Measurements from ENCODE around the gene FAHD2B. TPM values are rescaled to one million over a fixed set of nuclear protein-coding genes. Genes with fewer than 3 reads are reported as not detected.
A peak's percentile ranks its signal among the peaks of the same experiment; 100 is the strongest.
"Not testable (repeated sequence)": the region's sequence is repeated elsewhere in the genome, so short reads cannot be mapped to it uniquely, and the experiment has no call there.

Gene FAHD2B, protein sequence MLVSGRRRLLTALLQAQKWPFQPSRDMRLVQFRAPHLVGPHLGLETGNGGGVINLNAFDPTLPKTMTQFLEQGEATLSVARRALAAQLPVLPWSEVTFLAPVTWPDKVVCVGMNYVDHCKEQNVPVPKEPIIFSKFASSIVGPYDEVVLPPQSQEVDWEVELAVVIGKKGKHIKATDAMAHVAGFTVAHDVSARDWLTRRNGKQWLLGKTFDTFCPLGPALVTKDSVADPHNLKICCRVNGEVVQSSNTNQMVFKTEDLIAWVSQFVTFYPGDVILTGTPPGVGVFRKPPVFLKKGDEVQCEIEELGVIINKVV
- 3.2 and 6.1 TPM in 2 replicates for total RNA-seq (2014; rRNA removed; shearing (Covaris generic))

DNA sequence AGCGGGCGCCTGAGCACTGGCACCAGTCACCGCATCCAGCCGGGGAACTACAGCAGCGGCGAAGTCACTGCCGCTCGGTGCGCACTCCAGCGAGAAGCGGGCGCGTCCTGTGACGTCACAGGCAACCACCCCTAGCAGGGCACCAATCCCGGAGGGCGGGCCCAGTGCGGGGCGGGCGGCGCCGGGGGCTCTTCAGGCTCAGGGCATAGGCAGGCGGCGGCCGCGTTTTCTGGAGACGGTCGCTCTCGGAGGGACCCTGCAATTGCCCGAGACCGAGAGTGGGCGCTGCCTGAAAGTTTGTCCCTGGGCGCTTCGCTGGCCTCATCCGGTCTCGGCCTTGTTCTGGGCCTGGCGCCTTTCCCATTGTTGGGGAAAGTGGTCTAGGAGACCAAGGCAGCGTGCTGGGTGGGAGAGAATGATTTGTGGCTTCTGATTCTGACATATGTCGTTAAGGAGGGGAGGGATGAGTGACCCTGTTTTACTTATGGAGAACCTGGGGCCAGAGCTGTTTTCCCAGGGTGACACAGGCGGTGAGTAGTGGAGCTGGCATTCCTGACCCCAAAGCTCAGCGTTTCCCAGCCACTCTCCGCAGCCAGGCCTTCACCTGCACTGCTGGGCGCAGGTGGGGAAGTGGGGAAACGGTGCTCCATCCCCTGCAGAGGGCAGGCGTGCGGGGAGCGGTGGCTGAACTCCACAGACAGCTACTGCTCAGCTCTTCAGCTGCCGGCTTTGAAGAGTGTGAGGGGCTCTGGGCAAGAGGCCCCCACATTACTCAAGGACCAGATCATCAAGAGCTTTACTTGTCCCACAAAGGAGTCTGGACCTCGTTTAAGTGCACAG is at the start of gene FAHD2B:
Gene FAHD2B, minus strand, starts transcription at position 111 of the 840 bp plus-strand sequence. CDS start 3,176 bp downstream, outside the sequence.
- DNase-seq (ENCODE audit: low spot score), result peak; percentile 35

DNA sequence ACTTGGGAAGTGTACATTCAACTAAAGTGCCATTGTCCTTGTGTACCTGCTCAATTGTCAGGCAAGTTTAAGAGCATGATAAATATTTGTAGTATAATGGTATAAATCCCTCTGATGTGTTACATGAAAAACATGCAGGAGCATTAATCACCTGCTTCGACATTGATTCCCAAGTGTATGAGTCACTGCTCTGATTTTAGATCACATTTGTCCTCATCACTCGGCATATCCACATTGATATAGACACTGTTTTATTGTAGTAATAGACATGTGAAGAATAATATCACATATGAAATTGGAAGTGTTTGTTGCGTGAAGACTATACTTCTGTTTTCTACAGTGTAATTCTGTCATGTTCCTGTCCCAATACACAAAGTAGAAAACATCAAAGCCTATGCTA is 49.3 kb upstream of the FAHD2B start:
- not testable (repeated sequence) for DNase-seq (ENCODE audit: low spot score)

DNA sequence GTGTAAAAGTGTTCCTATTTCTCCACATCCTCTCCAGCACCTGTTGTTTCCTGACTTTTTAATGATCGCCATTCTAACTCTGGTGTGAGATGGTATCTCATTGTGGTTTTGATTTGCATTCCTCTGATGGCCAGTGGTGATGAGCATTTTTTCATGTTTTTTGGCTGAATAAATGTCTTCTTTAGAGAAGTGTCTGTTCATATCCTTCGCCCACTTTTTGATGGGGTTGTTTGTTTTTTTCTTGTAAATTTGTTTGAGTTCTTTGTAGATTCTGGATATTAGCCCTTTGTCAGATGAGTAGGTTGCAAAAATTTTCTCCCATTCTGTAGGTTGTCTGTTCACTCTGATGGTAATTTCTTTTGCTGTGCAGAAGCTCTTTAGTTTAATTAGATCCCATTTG is 34.4 kb upstream of the FAHD2B start:
- DNase-seq (ENCODE audit: low spot score), result not testable (repeated sequence)

DNA sequence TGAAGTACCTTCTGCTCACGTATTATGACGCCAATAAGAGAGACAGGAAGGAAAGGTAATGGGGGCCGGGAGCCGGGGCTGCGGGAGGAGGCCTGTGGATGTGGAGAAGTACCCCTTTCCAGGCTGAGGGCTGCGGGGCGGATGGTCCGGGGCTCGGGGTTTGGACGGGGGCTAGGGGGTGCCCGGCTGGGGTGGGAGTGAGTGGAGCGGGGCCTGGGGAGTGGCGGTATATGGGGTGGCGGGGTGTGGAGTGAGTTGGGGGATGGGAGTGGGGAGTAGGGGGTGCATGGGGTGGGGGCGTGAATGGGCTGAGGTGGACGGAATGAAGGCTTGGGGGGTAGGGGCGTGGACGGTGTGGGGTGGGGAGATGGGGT is 19.2 kb upstream of the FAHD2B start:
- not testable (repeated sequence) for DNase-seq (ENCODE audit: low spot score)

DNA sequence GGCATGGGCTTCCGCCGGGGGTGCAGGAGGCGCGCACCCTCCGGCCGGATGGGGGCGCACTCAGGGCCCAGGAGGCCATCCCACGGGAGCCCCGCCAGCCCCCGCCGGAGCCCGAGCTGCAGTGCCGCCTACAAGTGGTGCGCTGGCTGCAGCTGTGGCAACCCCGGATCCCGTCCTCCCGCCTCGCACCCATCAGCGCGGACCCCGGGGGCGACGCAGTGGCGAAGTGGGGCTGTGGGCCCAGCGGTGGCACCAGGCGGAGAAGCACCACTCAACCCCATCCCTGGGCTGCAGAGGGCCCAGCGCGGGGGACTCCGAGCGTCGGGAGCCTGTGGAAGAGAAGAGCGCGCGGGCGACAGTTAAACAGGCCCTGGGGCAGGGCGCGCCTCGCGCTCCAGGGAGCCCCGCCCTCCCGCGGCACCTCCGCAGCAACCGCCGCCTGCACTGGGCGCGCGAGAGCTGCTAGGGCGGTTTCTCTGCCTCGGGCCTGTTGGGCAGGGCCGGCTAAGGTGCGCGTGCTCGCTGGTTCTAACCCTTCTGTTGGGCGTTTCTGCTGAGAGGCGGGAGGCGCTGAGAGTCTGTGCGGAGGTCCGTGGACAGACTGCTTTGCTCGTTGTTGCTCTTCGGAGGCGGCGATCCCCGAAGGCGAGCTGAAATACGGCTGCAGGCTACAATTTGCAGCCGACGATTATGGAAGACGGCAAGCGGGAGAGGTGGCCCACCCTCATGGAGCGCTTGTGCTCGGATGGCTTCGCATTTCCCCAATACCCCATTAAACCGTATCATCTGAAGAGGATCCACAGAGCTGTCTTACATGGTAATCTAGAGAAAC is 18.6 kb upstream of the FAHD2B start, which contains the start of gene ANKRD36:
Gene ANKRD36, plus strand, starts transcription at position 104 of the 832 bp plus-strand sequence. Its CDS starts 587 bp downstream, at position 691.
- peak; percentile 69 for DNase-seq (ENCODE audit: low spot score)

DNA sequence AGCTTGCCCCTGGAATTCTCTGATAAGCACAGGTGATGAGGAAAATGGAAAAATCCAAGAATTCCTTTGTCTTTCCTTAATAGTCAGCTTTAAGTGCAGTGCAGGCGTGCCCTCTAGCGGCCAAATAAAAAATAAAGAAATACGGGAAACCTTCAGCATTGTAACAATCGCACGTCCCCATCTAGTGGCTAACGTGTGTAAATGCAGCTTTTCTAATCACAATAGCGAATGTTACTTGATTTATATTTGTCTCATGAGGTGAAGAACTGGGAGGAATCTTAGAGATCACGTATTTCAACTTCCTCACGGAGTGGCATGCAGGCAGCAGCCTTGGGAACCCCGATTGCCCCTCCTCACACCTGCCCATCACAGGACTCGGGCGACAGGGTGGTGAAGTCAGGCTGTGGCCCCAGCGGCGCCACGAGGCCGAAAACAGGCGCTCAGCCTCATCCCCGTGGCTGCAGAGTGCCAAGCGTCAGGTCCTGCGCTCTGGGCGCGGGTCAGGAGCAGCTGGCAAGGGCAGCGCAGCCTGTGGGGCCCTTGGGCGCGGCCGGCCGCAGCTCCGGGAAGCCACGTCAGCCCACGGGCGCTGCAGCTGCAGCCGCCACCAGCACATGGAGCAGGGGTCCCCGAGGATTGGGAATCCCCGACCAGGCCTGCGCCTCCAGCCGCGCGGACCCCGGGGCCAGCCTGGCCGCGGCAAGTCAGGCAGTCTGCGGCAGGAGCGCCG is 17.8 kb upstream of the FAHD2B start:
- peak; percentile 21 for DNase-seq (ENCODE audit: low spot score)

DNA sequence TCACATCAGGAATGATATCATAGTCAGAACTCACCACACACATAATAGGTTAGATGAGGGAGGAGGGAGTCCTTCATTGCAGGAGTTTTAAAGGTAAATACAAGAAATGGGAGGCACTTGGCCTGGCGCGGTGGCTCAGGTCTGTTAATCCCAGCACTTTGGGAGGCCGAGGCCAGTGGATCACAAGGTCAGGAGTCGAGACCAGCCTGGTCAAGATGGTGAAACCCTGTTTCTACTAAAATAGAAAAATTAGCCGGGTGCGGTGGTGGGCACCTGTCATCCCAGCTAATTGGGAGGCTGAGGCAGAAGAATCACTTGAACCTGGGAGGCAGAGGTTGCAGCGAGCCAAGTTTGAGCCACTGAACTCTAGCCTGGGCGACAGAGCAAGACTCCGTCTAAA is 16.6 kb upstream of the FAHD2B start:
- DNase-seq (ENCODE audit: low spot score), result not testable (repeated sequence)

DNA sequence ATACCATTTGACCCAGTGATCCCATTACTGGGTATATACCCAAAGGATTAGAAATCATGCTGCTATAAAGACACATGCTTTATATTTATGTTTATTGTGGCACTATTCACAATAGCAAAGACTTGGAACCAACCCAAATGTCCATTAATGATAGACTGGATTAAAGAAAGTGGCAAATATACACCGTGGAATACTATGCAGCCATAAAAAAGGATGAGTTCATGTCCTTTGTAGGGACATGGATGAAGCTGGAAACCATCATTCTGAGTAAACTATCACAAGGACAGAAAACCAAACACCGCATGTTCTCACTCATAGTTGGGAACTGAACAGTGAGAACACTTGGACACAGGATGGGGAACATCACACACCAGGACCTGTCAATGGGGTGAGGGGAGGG is 12.2 kb upstream of the FAHD2B start:
- not testable (repeated sequence) for DNase-seq (ENCODE audit: low spot score)

DNA sequence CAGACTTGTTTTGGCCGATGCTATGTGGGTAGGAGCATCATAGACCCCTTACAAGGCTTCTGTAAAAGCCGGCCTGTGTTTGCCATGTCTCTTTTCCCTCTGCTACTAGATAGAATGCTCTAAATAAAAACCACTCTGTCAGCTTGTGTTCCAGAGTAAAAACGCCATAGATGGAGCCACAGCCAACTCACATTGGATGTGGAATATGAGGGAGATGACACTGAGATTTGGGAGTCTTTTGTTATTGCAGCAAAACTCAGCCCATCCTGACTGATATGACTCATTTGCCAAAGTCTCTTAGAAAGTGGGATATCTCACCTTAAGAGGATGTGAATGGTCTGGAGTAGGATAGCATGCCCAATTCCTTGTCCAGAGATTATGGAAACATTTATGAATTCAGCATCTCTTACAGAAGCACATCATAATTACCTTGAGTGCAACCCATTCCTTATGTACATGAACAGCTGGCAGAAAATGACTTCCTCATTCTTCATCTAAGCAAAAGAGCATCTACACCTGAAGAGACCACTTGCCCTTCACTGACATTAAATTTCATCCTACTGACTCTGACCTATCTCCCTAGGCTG is 4.2 kb upstream of the FAHD2B start:
- DNase-seq (ENCODE audit: low spot score), result not testable (repeated sequence)

DNA sequence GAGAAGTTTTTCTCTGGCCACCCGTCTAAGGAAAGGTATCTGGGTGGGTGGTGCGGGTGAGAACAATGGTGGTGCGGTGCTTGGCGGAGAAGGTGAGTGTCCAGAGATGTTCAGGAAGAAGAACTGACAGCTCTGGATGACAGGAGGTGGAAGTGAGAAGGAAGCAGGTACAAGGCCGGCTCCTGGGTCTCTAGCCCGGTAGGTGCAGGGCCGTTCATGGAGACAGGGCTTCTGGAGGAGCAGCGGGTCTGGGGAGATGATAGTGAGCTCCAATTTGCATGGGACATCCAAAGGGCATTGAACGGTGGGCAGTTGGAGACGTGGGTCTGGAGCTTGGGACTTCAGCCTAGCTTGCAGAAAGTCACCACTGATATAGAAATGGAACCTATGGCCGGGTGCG is 979 bp upstream of the FAHD2B start:
- no peak for DNase-seq (ENCODE audit: low spot score)

DNA sequence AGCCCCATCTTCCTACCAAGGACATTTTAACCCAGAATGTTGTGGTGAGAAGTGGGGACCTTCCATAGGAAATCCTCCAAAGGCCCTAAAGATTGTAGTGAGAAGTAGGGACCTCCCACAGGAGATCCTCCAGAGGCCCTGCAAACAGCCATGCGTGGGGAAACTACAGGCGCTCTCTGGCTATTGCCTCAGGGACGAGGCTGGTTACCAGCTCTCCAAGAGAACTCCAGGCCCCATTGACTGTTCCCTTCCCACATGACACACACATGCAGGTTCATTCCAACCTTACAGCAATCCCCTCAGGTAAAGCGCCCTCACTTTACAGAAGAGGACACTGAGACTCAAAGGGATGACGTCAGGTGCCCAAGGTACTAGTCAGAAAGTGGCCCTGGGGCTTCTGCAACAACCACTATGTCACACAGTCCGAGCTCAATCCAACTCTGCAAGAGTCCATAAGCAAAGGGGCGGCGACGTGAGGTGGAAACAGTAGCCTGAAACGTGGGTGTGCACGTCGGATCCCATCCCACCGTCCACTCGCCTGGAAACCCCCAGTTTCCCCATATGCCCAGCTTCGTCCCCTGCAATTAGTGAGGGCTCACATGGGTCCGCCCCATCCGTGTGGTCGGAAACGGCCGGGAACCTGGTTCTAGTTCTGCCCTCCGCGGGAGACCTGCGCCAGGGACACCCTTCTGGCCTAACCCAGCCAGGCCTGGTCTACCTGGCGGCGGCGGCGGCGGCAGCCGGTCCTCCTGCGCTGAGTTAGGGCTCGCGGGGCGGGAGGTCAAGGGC is 505 bp downstream of the FAHD2B start:
- not testable (repeated sequence) for DNase-seq (ENCODE audit: low spot score)

DNA sequence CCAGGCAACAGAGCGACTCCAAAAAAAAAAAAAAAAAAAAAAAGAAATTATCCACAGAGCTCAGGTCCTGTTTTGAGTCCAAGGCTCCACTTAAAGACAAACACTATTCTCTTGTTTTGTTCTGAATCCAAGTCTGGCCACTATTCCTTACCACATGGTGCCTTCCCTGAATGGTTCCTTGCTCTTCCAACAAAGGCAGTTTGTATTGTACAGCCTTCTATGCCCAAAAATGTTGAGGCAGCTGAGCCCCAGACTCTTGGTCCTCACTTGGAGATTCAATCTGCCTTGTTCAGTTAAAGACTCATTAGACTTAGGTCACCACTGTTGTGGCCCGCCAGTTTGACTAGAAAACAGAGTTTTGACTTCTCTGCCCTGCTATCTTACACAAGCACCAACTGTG is 1.7 kb downstream of the FAHD2B start:
- not testable (repeated sequence) for DNase-seq (ENCODE audit: low spot score)

DNA sequence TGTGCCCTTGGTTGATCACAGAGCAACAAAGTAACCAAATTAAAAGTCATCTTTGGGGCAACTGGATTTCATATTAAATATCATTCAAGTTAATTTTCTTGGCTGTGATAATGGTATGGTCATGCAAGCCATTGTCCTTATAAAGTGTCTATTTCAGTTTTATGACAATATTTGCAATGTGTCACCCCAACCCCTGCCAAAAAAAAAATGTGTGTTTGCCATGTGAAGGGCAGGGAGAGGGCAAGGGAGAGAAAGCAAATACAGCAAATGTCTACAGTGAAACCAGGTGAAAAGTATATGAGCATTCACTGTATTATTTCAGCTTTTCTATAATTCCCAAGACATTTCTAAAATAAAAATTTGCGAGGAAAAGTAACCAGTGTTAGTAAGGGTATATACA is 6.0 kb downstream of the FAHD2B start:
- DNase-seq (ENCODE audit: low spot score), result not testable (repeated sequence)

DNA sequence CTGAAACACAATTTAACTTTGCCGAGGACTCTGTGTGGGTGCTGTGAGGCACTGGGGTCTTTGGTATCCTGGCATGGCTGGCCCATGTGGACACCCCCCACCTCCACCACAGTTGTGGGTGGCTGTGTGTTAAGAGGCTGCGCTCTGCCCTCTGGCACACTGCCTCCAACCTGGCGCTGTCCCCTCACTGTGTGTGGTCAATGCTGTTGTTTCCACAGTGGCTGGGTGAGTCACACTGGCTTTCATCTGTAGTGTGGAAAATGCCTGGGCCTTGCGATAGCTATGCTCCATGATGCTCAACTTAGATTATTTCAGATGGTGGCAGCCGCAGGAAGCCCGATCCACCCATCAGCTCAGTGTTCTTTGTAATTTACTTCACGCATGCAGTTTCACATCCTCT is 9.6 kb downstream of the FAHD2B start:
- not testable (repeated sequence) for DNase-seq (ENCODE audit: low spot score)

DNA sequence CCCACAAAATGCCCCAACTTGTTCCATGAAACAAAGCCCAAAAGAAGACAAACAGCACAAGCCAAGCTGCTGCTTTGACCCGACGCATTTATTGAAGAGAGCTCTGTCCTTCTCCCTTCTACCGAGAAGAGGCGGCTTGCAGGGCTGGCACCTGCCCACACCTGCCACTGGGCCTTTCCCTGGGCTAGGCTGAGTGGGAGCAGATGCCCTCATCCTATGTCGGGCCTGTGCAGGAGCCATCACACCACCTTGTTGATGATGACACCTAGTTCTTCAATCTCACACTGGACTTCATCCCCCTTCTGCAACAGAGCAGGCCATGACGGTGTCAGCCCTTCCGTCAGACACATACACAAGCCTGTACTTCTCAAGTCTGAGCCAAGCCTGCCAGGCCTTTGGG is 11.2 kb downstream of the FAHD2B start:
- not testable (repeated sequence) for DNase-seq (ENCODE audit: low spot score)

DNA sequence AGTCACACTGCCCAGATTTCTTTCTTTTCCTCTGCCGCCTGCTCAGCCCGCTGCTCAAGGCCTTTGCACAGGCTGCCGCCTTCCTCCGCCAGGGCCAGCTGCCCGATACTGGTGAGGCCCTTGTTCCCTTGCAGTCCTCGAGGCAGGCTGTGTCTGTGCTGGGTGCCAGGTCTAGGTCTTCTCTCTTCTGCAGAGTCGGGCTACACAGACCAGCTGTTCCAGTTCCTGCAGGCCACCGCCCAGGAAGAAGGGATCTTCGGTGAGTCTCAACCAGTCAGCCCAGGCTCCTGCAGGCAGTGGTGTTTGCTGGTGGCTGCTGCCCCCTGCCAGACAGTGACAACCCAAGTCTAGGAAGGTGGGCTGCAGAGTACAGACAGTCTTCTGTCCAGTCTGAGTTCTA is 12.5 kb downstream of the FAHD2B start:
- DNase-seq (ENCODE audit: low spot score), result not testable (repeated sequence)

DNA sequence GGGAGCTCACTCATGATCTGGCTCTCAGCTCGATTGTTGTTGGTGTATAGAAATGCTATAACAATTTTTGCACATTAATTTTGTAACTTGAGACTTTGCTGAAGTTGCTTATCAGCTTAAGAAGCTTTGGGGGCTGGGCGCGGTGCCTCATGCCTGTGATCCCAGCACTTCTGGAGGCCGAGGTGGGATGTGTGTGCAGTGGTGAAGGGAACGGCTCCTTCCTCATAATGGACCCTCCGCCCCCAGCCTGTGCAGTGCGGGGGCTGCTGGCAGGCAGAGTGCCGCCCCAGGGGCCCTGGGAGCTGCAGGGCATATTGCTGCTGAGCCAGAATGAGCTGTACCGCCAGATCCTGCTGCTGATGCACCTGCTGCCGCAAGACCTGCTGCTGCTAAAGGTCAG is 13.8 kb downstream of the FAHD2B start:
- not testable (repeated sequence) for DNase-seq (ENCODE audit: low spot score)

DNA sequence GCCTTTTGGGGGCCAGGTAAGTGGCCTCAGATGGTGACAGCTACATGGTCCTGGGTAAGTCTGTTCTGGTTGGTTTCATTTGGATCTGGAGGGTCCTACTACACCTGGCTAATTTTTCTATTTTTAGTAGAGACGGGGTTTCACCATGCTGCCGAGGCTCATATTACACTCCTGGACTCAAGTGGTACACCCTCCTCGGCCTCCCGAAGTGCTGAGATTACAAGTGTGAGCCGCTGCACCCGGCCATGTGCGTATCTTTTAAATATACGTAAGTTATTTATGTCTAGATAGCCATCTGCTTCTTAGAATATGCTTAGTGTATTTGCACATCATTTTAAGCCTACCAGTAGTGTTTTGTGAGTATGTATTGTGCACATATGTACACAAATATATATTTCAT is 17.5 kb downstream of the FAHD2B start:
- not testable (repeated sequence) for DNase-seq (ENCODE audit: low spot score)

DNA sequence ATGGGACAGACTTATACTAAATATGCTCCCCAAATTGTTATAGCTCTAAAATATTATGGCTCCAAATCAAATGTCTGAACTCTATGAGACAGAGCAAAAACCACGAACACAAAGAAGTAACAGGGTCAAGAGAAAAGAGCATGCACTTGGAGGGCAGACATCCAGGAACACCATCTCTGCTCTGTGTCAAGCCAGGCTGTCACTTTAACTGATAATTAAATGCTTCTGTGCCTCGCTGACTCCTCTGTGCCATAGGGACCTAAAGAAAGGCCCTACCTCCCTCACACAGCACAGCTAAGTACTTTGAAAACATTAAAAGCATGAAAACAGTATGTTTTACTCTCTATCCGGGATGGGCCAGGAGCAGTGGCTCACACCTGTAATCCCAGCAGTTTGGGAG is 23.8 kb downstream of the FAHD2B start:
- DNase-seq (ENCODE audit: low spot score), result not testable (repeated sequence)

DNA sequence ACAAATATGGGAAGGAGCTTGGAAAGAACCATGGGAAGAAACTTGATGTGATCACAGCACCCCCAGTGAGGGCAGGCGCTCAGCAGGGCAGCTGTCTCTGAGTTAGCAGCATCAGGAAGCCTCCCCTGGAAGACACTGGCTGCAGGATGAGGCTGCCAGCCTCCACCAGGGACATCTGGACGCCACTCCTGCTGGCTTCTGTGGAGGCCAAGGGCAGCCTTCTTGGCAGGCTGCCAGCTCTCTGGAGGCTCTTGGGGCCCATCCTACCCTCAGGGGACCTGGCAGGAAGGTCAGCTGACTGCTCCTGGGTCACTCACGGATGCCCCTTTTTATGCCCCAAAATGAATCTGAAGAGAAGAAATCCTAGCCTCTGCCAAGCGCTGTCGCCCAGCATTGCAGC is 26.0 kb downstream of the FAHD2B start:
- DNase-seq (ENCODE audit: low spot score), result not testable (repeated sequence)
